Subcutaneous adipose tissue (tissue), 4 donors: ENCODE data around the gene LETM1. TPM values are rescaled to one million over a fixed set of nuclear protein-coding genes. Genes with fewer than 3 reads are reported as not detected.

ENCODE experiments used
- total RNA-seq, 4 donors: library from RNA; depleted of rRNA; stranded (reverse); fragments of >200 nt; gene quantifications; one replicate each; pipeline ENCODE4 v1.1.0, GENCODE V29; 2016
- TF ChIP-seq, protein P1 (sequence below): fragments of 450-650 bp; IDR thresholded peaks from one replicate; pipeline ENCODE4 v1.5.1; 2016; ENCODE audit warnings: low read depth, mild to moderate bottlenecking, control low read depth, antibody characterized with exemption, moderate library complexity

Gene LETM1
- total RNA-seq, 4 donors from 2014 or later = 26.9 to 88.9 (median 30.0) TPM

DNA sequence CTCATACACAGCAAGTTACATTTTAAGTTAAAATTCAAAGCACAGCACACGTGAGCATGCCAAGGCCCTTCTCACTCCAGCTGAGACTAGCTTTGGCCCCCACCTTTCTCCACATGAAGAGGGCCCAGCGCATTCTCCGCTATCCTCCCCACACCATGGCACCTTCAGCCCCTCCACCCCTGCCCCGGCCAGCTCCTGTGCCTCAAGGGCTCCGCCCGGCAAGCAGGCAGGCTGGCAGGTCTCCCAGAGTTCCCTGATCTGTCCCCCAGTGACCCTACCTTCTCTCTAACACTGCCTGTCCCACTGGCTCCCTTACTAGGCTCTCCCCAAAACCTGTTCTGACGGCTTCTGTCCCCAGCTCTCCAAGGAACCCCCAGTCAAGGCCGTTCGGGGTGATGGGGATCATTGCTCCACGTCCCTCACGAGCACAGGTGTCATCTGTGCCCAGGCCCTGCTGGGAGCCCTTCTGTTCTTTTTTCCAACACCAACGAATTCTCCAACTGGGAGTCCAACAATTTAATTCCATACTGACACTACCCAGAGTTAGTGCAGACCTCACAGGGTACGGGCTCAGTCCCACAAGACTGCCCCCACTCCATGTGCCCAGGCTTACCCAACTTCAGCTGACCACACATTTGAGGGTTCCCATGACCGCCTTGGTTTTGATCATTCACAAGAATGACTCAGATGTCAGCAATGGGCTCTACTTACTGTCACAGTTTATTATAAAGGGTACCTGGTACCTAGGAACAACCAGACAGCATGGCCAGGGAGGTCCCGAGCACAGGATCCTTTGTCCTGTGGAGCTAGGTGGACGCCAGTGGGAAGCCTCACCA lies 4.2 kb downstream of the LETM1 start:
- TF ChIP-seq, protein P1, sequence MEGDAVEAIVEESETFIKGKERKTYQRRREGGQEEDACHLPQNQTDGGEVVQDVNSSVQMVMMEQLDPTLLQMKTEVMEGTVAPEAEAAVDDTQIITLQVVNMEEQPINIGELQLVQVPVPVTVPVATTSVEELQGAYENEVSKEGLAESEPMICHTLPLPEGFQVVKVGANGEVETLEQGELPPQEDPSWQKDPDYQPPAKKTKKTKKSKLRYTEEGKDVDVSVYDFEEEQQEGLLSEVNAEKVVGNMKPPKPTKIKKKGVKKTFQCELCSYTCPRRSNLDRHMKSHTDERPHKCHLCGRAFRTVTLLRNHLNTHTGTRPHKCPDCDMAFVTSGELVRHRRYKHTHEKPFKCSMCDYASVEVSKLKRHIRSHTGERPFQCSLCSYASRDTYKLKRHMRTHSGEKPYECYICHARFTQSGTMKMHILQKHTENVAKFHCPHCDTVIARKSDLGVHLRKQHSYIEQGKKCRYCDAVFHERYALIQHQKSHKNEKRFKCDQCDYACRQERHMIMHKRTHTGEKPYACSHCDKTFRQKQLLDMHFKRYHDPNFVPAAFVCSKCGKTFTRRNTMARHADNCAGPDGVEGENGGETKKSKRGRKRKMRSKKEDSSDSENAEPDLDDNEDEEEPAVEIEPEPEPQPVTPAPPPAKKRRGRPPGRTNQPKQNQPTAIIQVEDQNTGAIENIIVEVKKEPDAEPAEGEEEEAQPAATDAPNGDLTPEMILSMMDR = no peak

DNA sequence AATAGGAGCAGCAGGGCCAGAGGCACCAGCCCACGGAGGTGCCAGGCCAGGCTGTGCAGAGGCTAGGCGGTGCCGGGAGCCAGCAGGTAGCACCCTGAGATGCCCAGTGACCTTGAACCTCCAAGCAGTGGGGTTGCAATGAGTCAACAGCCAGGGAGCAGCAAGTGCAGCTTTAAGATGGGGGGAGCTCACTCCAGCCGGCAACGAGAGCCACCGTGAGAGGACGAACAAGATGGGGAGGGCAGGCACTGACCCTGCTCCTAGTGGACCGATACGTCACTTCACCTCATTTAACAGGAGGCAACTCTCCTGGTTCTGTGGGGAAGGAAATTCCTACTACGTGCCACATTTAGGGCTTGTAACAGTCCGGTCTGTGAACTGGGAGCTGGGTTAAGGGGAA lies 4.8 kb downstream of the LETM1 start:
- TF ChIP-seq, protein P1 = no peak

DNA sequence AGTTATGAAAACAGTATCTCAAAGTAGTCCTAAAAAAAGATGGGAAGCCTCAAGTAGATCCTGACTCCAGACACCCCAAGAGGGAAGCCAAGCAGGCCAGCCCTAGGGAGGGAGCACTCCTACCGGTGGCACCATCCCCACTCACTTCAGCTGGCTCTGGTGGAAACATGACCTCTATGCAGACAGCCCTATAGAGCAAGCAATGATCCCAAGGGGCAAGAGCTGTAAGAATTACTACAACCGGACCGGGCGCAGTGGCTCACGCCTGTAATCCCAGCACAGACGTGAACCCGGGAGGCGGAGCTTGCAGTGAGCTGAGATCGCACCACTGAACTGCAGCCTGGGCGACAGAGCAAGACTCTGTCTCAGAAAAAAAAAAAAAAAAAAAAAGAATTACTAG lies 5.7 kb downstream of the LETM1 start:
- TF ChIP-seq, protein P1 = no peak

DNA sequence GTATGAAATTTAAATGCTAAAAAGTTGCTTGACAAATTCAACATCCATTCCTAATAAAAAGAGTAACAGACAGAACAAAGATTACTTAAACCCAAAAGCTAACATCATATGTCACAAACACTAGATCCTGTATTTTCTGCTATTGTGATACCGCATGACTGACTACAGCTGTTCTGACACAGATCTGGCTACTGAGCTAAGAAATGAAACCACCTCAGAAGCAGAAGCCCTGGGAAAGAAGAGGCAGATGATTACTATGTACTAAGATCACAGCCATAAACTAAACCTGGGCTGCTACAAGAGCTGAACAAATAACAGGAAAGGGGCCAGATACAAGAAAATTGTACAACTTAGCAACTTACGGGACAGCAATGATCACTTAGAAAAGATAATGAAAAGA lies 9.4 kb downstream of the LETM1 start:
- TF ChIP-seq, protein P1 = no peak

DNA sequence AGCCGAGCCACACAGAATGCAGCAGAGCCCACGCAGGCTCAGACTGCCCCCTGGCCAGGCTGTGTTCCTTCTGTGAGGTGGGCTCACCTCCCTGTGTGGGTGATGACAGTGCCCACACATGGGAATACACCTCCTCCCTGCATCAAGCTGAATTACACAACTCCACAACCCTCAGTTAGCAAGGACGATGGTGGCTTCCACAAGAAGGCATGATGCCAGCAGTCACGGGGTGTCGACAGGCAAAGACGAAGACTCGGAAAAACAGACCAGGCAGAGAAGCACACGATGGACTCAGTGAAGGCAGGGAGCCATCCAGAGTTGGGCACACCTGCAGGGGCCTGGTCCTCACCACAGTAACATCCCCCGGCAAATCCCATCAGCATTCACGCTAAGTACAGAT lies 12.1 kb downstream of the LETM1 start:
- TF ChIP-seq, protein P1 = no peak

DNA sequence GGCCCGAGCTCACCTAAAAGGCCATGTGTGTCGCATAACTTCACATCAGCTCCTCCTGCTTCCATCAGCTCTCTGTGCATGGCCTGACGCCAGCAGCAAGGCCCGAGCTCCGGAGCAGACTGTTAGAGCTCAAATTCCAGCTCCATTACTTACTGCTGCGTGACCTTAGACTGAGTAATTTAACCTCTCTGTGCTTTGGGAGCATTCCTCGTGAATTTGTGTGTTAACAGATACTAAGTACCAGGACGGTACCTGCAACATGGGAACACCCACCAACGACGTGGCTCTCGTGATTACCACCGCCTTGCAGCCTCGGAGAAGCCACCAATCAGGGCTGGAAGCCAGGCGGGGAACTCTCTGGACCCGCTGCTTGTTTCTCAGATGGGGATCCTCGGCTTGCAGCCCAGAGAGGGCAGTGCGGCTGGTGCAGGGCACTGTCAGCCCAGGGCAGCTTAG lies 12.9 kb downstream of the LETM1 start:
- TF ChIP-seq, protein P1 = no peak

DNA sequence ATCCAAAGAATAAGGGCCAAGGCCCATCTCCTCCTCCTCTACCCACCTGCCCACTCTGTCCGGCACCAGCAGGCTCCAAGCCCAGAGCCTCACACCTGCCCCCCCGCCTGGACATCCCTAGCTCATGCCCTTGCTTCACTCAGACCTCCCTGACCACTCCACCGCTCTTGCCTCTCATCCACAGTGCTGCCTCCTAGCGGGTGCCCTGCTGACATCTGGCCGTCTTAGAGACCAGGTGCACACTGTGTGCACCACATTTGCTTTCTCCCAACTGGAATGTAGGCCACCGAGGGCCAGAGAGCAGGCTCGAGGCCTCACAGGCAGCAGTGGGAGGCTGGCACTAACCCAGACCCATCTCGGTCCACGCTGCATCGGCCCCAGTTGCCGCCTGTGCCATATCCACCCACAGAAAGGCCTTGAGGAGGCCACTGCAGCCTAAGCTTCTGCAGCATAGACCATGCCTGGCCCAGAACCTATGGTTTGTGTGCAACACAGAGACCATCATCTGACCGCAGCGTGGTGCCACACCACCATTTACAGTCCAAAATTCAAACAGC lies 13.5 kb downstream of the LETM1 start:
- TF ChIP-seq, protein P1 = no peak
